K562 (cell line): Measurements from ENCODE around the gene ZNF135. TPM values are rescaled to one million over a fixed set of nuclear protein-coding genes. Genes with fewer than 3 reads are reported as not detected.
A peak's percentile ranks its signal among the peaks of the same experiment; 100 is the strongest.

Experiments used
- ATAC-seq: fragments of 200-7000 bp; cut with Tn5 transposase; 3 replicates; pipeline ENCODE4 v1.9.1; 2020; ENCODE audit warnings: moderate library complexity
- Bru-seq: library from RNA; stranded (reverse); fragments of 400-500 nt; gene quantifications from one replicate; lab custom pipeline; 2021; lab: Mats Ljungman, UMichigan
- BruChase-seq, 2 experiments: library from RNA; stranded (reverse); fragments of 400-500 nt; gene quantifications; one replicate each; lab custom pipeline; 2021; lab: Mats Ljungman, UMichigan
- BruUV-seq: library from RNA; stranded (reverse); fragments of 400-500 nt; replicated peaks from 2 replicates; lab custom pipeline; 2021; lab: Mats Ljungman, UMichigan
- CTCF ChIA-PET: fragments of 300-600 bp; formaldehyde crosslinking; extraction: SDS; loops from one replicate; lab custom pipeline; 2021; ENCODE audit warnings: low intra/inter-chr PET ratio; lab: Yijun Ruan, JAX
- POLR2A ChIA-PET: fragments of 300-600, 350-650 bp; sonication (Branson Sonifier 250); formaldehyde crosslinking; extraction: SDS; loops from one replicate; lab custom pipeline; 2021; ENCODE audit warnings: antibody characterized with exemption, inconsistent platforms; lab: Yijun Ruan, JAX
- DNase-seq, 4 experiments: peaks; one replicate each; pipeline versions ENCODE4 v3.0.0 to v3.0.0-alpha.2; 2011 to 2018; ENCODE audit warnings: low spot score in 3 of 4, mixed read lengths in 3 of 4; ENCODE audit errors: extremely low read depth in 1 of 4
- FAIRE-seq: peaks from 2 replicates; lab custom pipeline; 2011; peaks lifted over from hg19 to GRCh38; lab: Jason Lieb, UNC
- H2AFZ ChIP-seq: 2 replicates; pipeline ENCODE4 v1.6.0; 2011; ENCODE audit warnings: low read depth, low read length, control low read depth, inconsistent platforms
- H3K27ac ChIP-seq: fragments of 200-600 bp; 3 replicates; pipeline ENCODE4 v1.8.0; 2011; ENCODE audit warnings: low read depth, mild to moderate bottlenecking, control low read depth, inconsistent platforms, low read length, moderate library complexity, mixed read lengths; ENCODE audit errors: extremely low read depth
- H3K27me3 ChIP-seq, 2 experiments: fragments of 300-600 bp in 1 of 2; 2 replicates in 1 of 2; 3 replicates in 1 of 2; pipeline versions ENCODE4 v1.6.0 to v1.8.0; 2011; ENCODE audit warnings: inconsistent platforms in 2 of 2, low read length in 2 of 2, mild to moderate bottlenecking in 1 of 2, mixed read lengths in 1 of 2, moderate library complexity in 1 of 2; ENCODE audit not compliant: control insufficient read depth in 2 of 2, insufficient read depth in 2 of 2
- H3K36me3 ChIP-seq: fragments of 300-600 bp; 3 replicates; pipeline ENCODE4 v1.8.0; 2011; ENCODE audit warnings: mild to moderate bottlenecking, low read length, inconsistent platforms; ENCODE audit not compliant: control insufficient read depth, insufficient read depth
- H3K4me1 ChIP-seq, 2 experiments: fragments of 200-600 bp in 1 of 2; replicated peaks in 1 of 2; 2 replicates in 1 of 2; 3 replicates in 1 of 2; pipeline versions ENCODE4 v1.5.1 to v1.8.0; 2011; ENCODE audit warnings: inconsistent platforms in 2 of 2, low read length in 2 of 2, mild to moderate bottlenecking in 1 of 2, mixed read lengths in 1 of 2, moderate library complexity in 1 of 2; ENCODE audit not compliant: control insufficient read depth in 2 of 2, insufficient read depth in 2 of 2
- H3K4me2 ChIP-seq: 2 replicates; pipeline ENCODE4 v1.6.1; 2011; ENCODE audit warnings: low read length, control low read depth, inconsistent platforms, mixed read lengths; ENCODE audit not compliant: insufficient read depth
- H3K4me3 ChIP-seq: fragments of 200-600 bp; sonication (generic), shearing (Covaris generic); 2 replicates; pipeline ENCODE4 v1.5.1; 2016; ENCODE audit warnings: control low read depth, inconsistent platforms
- H3K79me2 ChIP-seq: fragments of 200-600 bp; 3 replicates; pipeline ENCODE4 v1.8.0; 2011; ENCODE audit warnings: low read length, inconsistent platforms; ENCODE audit not compliant: control insufficient read depth, insufficient read depth
- H3K9ac ChIP-seq, 2 experiments: 2 replicates each; pipeline versions ENCODE4 v1.6.0 to v1.6.1; 2011; ENCODE audit warnings: low read depth in 2 of 2, low read length in 2 of 2, control low read depth in 1 of 2, inconsistent platforms in 1 of 2, mild to moderate bottlenecking in 1 of 2, mixed read lengths in 1 of 2; ENCODE audit not compliant: insufficient read depth in 1 of 2
- H3K9me1 ChIP-seq: one replicate; pipeline ENCODE4 v1.6.0; 2011; ENCODE audit warnings: inconsistent platforms, mild to moderate bottlenecking, low read length, moderate library complexity; ENCODE audit not compliant: control insufficient read depth, insufficient read depth
- H3K9me3 ChIP-seq: replicated peaks from 2 replicates; pipeline ENCODE4 v1.5.1; 2011; ENCODE audit warnings: low read depth, low read length, inconsistent platforms; ENCODE audit not compliant: control insufficient read depth, insufficient read depth
- H4K20me1 ChIP-seq: replicated peaks from 2 replicates; pipeline ENCODE4 v1.6.1; 2011; ENCODE audit warnings: low read length, inconsistent platforms, mixed read lengths; ENCODE audit not compliant: control insufficient read depth, insufficient read depth
- DIDO1 ChIP-seq: fragments of 450-650 bp; IDR thresholded peaks from 2 replicates; pipeline ENCODE4 v1.6.1; 2016; ENCODE audit warnings: low read depth, missing biosample characterization, missing genetic modification characterization
- KDM1A ChIP-seq, 2 experiments: fragments of 450-650 bp; IDR thresholded peaks; 2 replicates each; pipeline ENCODE4 v1.6.1; 2016; ENCODE audit warnings: mild to moderate bottlenecking in 2 of 2
- NRF1 ChIP-seq, 2 experiments: fragments of 450-650 bp; IDR thresholded peaks in 1 of 2; conservative IDR thresholded peaks in 1 of 2; 2 replicates each; pipeline ENCODE4 v1.6.1; 2014; ENCODE audit warnings: mild to moderate bottlenecking in 2 of 2
- ZBTB11 ChIP-seq, 3 experiments: fragments of 200-800 bp in 1 of 3; fragments of 250-450 bp in 1 of 3; fragments of 450-650 bp in 1 of 3; sonication (Bioruptor Pico) in 1 of 3; sonication (Bioruptor generic) in 1 of 3; formaldehyde crosslinking in 1 of 3; IDR thresholded peaks; 2 replicates each; pipeline versions ENCODE4 v1.6.1 to v1.8.0; 2016 to 2022; ENCODE audit warnings: mild to moderate bottlenecking in 2 of 3, missing genetic modification characterization in 2 of 3, missing compliant biosample characterization in 1 of 3, moderate library complexity in 1 of 3
- ZNF124 ChIP-seq: sonication (generic); formaldehyde crosslinking; IDR thresholded peaks from 2 replicates; pipeline ENCODE4 v1.8.1; 2022; ENCODE audit warnings: missing genetic modification reagents
- WGBS: fragments of 100-300 bp; shearing (Covaris generic); methylation state at CpG from one replicate; pipeline ENCODE4 v1.1.6; 2016; ENCODE audit warnings: low coverage, mixed read lengths; ENCODE audit not compliant: insufficient coverage; ENCODE audit errors: missing lambda C conversion rate; 5-methylcytosine and 5-hydroxymethylcytosine counted together
- in situ Hi-C: fragments of 300-500 bp; cut with MboI; formaldehyde crosslinking; loops from 4 replicates; pipeline ENCODE4 v1.15.0; 2018; ENCODE audit warnings: inconsistent platforms, mixed read lengths
- intact Hi-C: fragments of 100-400 bp; cut with micrococcal nuclease; formaldehyde crosslinking; loops from 2 replicates; pipeline ENCODE4 v1.14.2; 2022
- long read RNA-seq, 3 experiments: library from polyadenylated mRNA in 2 of 3; library from RNA in 1 of 3; unstranded in 2 of 3; stranded (forward) in 1 of 3; transcript quantifications; one replicate each; pipeline ENCODE4 v2.0.0, GENCODE V29; 2019 to 2022
- polyA minus RNA-seq, 3 experiments: library from RNA; depleted of rRNA, polyadenylated mRNA; stranded (reverse); fragments of >200 nt; gene quantifications; 2 replicates each; pipeline ENCODE4 v1.2.3, GENCODE V29; 2011
- polyA plus RNA-seq, 8 experiments: library from polyadenylated mRNA; depleted of rRNA in 4 of 8; stranded (reverse) in 5 of 8; unstranded in 3 of 8; fragments of >200 nt; fragmentation: Nextera tagmentation in 2 of 8; fragmentation: Illumina TruSeq in 1 of 8; extraction: Ambion mirVana in 2 of 8; extraction: Trizol in 1 of 8; gene quantifications; 2 replicates each; pipeline versions ENCODE4 v1.2.1 to v1.2.3, GENCODE V29; 2011 to 2014; ENCODE audit warnings: inconsistent platforms in 1 of 8, missing spikeins in 1 of 8
- total RNA-seq, 7 experiments: library from RNA; depleted of rRNA in 6 of 7; stranded (reverse); fragments of >200 nt in 6 of 7; fragmentation: Illumina TruSeq in 2 of 7; extraction: Trizol in 2 of 7; gene quantifications; 2 replicates each; pipeline versions ENCODE4 v1.2.1 to v1.2.3, GENCODE V29; 2011 to 2021; ENCODE audit warnings: low replicate concordance in 1 of 7
- TF ChIP-seq, protein P1 (sequence below): sonication (generic); formaldehyde crosslinking; IDR thresholded peaks from 2 replicates; pipeline ENCODE4 v1.8.0; 2023; ENCODE audit warnings: missing genetic modification reagents, mild to moderate bottlenecking, borderline replicate concordance

The ZNF135 gene
- not detected in 2 replicates for total RNA-seq (2011; cell fraction: chromatin; rRNA removed; ENCODE audit: low replicate concordance)
- not detected in 2 replicates for total RNA-seq (2011; cell fraction: nucleolus; rRNA removed)
- total RNA-seq (2011; cell fraction: nucleoplasm; rRNA removed) = not detected in 2 replicates
- not detected in 2 replicates for total RNA-seq (2014; rRNA removed)
- total RNA-seq (2014; rRNA removed; fragmentation: Illumina TruSeq; extraction: Trizol) = not detected in 2 replicates
- total RNA-seq (2015; rRNA removed; fragmentation: Illumina TruSeq; extraction: Trizol) = not detected in 2 replicates
- not detected in 2 replicates for total RNA-seq (2021)
- polyA plus RNA-seq (2011; rRNA removed) = not detected in 2 replicates
- polyA plus RNA-seq (2011; cell fraction: cytosol; rRNA removed) = not detected in 2 replicates
- polyA plus RNA-seq (2011; cell fraction: nucleus; rRNA removed) = not detected in 2 replicates
- 0.03 TPM in 2 replicates for polyA plus RNA-seq (2012)
- not detected in 2 replicates for polyA plus RNA-seq (2014; fragmentation: Illumina TruSeq; extraction: Trizol)
- not detected for polyA plus RNA-seq (2014; fragmentation: Nextera tagmentation; extraction: Ambion mirVana)
- polyA plus RNA-seq (2014; rRNA removed) = not detected in 2 replicates
- polyA minus RNA-seq (2011; rRNA and poly(A)+ RNA removed) = not detected in 2 replicates
- polyA minus RNA-seq (2011; cell fraction: cytosol; rRNA and poly(A)+ RNA removed) = not detected in 2 replicates
- not detected in 2 replicates for polyA minus RNA-seq (2011; cell fraction: nucleus; rRNA and poly(A)+ RNA removed)
- percentile 12 among the genes with signal in this experiment for Bru-seq, nascent RNA
- BruChase-seq, experiment 1, labeled RNA remaining after a 2-hour chase = percentile 8 among the genes with signal in this experiment
- not detected for BruChase-seq, experiment 2, labeled RNA remaining after a 6-hour chase
- long read RNA-seq, experiment 1 = 0 reads
- long read RNA-seq, experiment 2 = 0 reads
- long read RNA-seq, experiment 3 = 0 reads

- ChIA-PET CTCF (no interaction called here), POLR2A (interaction anchor here (0.6 kb wide), 2 partner anchors 8 to 19 kb away, joined by 3 to 4 read pairs; no protein-coding TSS in a partner anchor)
- no peak for FAIRE-seq
- Histone ChIP-seq H3K36me3 (no peaks in the 10 kb centered on the region), H3K27me3 (no peaks in the 10 kb centered on the region), H3K9me1 (no peaks in the 10 kb centered on the region), H3K4me1 (peaks cover 0 to 9% of the 10 kb centered on the region in 2 experiments; a peak in 2 of 5 replicates), H4K20me1 (no peaks in the 10 kb centered on the region), H2AFZ (no peak within 1 kb of the TSS), H3K4me2 (no peak within 1 kb of the TSS), H3K79me2 (no peaks in the 10 kb centered on the region), H3K4me3 (no peak within 1 kb of the TSS), H3K9me3 (no peaks in the 10 kb centered on the region; the same call in 1 of the 2 replicates), H3K27ac (no peak within 1 kb of the TSS), H3K9ac (no peak within 1 kb of the TSS)
- ATAC-seq = no peak
- WGBS = 29% methylated on average over 41 of the region's 62 CpGs
- no peak for DNase-seq
- no TSS peak for BruUV-seq
- in situ Hi-C loops (no loop called here), intact Hi-C loops (no loop called here)
- TF ChIP-seq NRF1 (conservative IDR thresholded peaks at IDR 0.05 in 1 of 2, IDR thresholded peaks at IDR 0.05 in 1 of 2) (peak in 1 of 2 experiments; percentile 35; a peak in 1 of 4 replicates), ZNF124 (CRISPR knock-in tag) (no peak), KDM1A (IDR thresholded peaks at IDR 0.05) (no peak), DIDO1 (no peak), ZBTB11 (CRISPR knock-in tag; IDR thresholded peaks at IDR 0.05) (no peak)
- TF ChIP-seq, protein P1, sequence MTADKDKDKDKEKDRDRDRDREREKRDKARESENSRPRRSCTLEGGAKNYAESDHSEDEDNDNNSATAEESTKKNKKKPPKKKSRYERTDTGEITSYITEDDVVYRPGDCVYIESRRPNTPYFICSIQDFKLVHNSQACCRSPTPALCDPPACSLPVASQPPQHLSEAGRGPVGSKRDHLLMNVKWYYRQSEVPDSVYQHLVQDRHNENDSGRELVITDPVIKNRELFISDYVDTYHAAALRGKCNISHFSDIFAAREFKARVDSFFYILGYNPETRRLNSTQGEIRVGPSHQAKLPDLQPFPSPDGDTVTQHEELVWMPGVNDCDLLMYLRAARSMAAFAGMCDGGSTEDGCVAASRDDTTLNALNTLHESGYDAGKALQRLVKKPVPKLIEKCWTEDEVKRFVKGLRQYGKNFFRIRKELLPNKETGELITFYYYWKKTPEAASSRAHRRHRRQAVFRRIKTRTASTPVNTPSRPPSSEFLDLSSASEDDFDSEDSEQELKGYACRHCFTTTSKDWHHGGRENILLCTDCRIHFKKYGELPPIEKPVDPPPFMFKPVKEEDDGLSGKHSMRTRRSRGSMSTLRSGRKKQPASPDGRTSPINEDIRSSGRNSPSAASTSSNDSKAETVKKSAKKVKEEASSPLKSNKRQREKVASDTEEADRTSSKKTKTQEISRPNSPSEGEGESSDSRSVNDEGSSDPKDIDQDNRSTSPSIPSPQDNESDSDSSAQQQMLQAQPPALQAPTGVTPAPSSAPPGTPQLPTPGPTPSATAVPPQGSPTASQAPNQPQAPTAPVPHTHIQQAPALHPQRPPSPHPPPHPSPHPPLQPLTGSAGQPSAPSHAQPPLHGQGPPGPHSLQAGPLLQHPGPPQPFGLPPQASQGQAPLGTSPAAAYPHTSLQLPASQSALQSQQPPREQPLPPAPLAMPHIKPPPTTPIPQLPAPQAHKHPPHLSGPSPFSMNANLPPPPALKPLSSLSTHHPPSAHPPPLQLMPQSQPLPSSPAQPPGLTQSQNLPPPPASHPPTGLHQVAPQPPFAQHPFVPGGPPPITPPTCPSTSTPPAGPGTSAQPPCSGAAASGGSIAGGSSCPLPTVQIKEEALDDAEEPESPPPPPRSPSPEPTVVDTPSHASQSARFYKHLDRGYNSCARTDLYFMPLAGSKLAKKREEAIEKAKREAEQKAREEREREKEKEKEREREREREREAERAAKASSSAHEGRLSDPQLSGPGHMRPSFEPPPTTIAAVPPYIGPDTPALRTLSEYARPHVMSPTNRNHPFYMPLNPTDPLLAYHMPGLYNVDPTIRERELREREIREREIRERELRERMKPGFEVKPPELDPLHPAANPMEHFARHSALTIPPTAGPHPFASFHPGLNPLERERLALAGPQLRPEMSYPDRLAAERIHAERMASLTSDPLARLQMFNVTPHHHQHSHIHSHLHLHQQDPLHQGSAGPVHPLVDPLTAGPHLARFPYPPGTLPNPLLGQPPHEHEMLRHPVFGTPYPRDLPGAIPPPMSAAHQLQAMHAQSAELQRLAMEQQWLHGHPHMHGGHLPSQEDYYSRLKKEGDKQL (CRISPR knock-in tag) = no peak
Measured at GRCh38 chr19:58059003-58059670, at the start of gene ZNF135. ZNF135 (plus strand) TSS chr19:58059282; CDS start chr19:58060003, 721 bp downstream.
